GM12878 (cell line): ENCODE data around the gene HTRA2. TPM values are rescaled to one million over a fixed set of nuclear protein-coding genes. Genes with fewer than 3 reads are reported as not detected.

Source experiments
- ATAC-seq: fragments of 200-7000 bp; cut with Tn5 transposase; 3 replicates; pipeline ENCODE4 v1.9.1; 2020; ENCODE audit warnings: mild to moderate bottlenecking, moderate library complexity
- BruUV-seq: library from RNA; stranded (reverse); fragments of 400-500 nt; replicated peaks from 2 replicates; lab custom pipeline; 2021; lab: Mats Ljungman, UMichigan
- CTCF ChIA-PET: fragments of 300-600 bp; sonication (Branson Sonifier 250); formaldehyde crosslinking; extraction: SDS; loops from one replicate; lab custom pipeline; 2021; ENCODE audit warnings: inconsistent platforms; lab: Yijun Ruan, JAX
- POLR2A ChIA-PET: fragments of 350-600 bp; formaldehyde crosslinking; extraction: SDS; loops from one replicate; lab custom pipeline; 2021; ENCODE audit warnings: inconsistent platforms; lab: Charles Lee
- RAD21 ChIA-PET: fragments of 300-600 bp; sonication (Branson Sonifier 250); formaldehyde crosslinking; loops from one replicate; lab custom pipeline; 2023; ENCODE audit warnings: antibody characterized with exemption; ENCODE audit not compliant: unreplicated experiment; lab: Charles Lee
- SMC1A ChIA-PET: fragments of 300-600 bp; sonication (Branson Sonifier 250); formaldehyde crosslinking; loops from one replicate; lab custom pipeline; 2023; ENCODE audit not compliant: unreplicated experiment, uncharacterized antibody; lab: Charles Lee
- DNase-seq: peaks from one replicate; pipeline ENCODE4 v3.0.0-alpha.2; 2011; ENCODE audit warnings: low read depth, low spot score
- FAIRE-seq: peaks from 3 replicates; lab custom pipeline; 2011; peaks lifted over from hg19 to GRCh38; lab: Jason Lieb, UNC
- H2AFZ ChIP-seq: 2 replicates; pipeline ENCODE4 v1.6.0; 2011; ENCODE audit warnings: low read depth, low read length, control low read depth; ENCODE audit not compliant: control insufficient read depth
- H3K27ac ChIP-seq: 2 replicates; pipeline ENCODE4 v1.5.1; 2011; ENCODE audit warnings: control low read depth; ENCODE audit not compliant: control insufficient read depth, insufficient read depth
- H3K27me3 ChIP-seq, 2 experiments: replicated peaks in 1 of 2; 2 replicates each; pipeline versions ENCODE4 v1.6.0 to v1.6.1; 2011; ENCODE audit warnings: low read length in 1 of 2; ENCODE audit not compliant: control insufficient read depth in 2 of 2, insufficient read depth in 2 of 2
- H3K36me3 ChIP-seq, 2 experiments: 2 replicates each; pipeline ENCODE4 v1.5.1; 2011; ENCODE audit warnings: low read length in 1 of 2; ENCODE audit not compliant: control insufficient read depth in 2 of 2, insufficient read depth in 2 of 2
- H3K4me1 ChIP-seq: 2 replicates; pipeline ENCODE4 v1.6.1; 2011; ENCODE audit warnings: mild to moderate bottlenecking, low read length, moderate library complexity, mixed read lengths; ENCODE audit not compliant: control insufficient read depth, insufficient read depth
- H3K4me2 ChIP-seq: 2 replicates; pipeline ENCODE4 v1.6.0; 2011; ENCODE audit warnings: control low read depth; ENCODE audit not compliant: control insufficient read depth, insufficient read depth
- H3K4me3 ChIP-seq: fragments of 200-600 bp; sonication (generic); 2 replicates; pipeline ENCODE4 v1.5.1; 2016
- H3K79me2 ChIP-seq: 2 replicates; pipeline ENCODE4 v1.6.0; 2011; ENCODE audit warnings: low read length; ENCODE audit not compliant: control insufficient read depth, insufficient read depth
- H3K9ac ChIP-seq: 2 replicates; pipeline ENCODE4 v1.8.0; 2011; ENCODE audit warnings: low read length, control low read depth, mixed read lengths; ENCODE audit not compliant: control insufficient read depth, insufficient read depth
- H3K9me3 ChIP-seq: replicated peaks from 3 replicates; pipeline ENCODE4 v1.5.1; 2011; ENCODE audit warnings: mild to moderate bottlenecking, low read length; ENCODE audit not compliant: control insufficient read depth, insufficient read depth
- H4K20me1 ChIP-seq: 2 replicates; pipeline ENCODE4 v1.6.0; 2011; ENCODE audit not compliant: control insufficient read depth, insufficient read depth
- CBFB ChIP-seq: IDR thresholded peaks from 2 replicates; pipeline ENCODE4 v1.6.1; 2016; ENCODE audit warnings: antibody characterized with exemption, low read depth
- EGR1 ChIP-seq, 2 experiments: IDR thresholded peaks; 1 replicate in 1 of 2; 2 replicates in 1 of 2; pipeline ENCODE4 v1.6.1; 2011 to 2012; ENCODE audit warnings: low read depth in 2 of 2, low read length in 2 of 2, borderline replicate concordance in 1 of 2, mild to moderate bottlenecking in 1 of 2, moderate library complexity in 1 of 2
- EP300 ChIP-seq, 2 experiments: fragments of 150-350 bp in 1 of 2; IDR thresholded peaks; 2 replicates each; pipeline ENCODE4 v1.6.1; 2011 to 2012; ENCODE audit warnings: low read depth in 2 of 2, low read length in 2 of 2, borderline replicate concordance in 1 of 2, improper control_type of control experiment in 1 of 2, inconsistent platforms in 1 of 2; ENCODE audit not compliant: control insufficient read depth in 1 of 2
- ETV6 ChIP-seq, 2 experiments: fragments of 450-650 bp in 1 of 2; IDR thresholded peaks in 1 of 2; conservative IDR thresholded peaks in 1 of 2; 2 replicates each; pipeline ENCODE4 v1.6.1; 2014; ENCODE audit warnings: antibody characterized with exemption in 1 of 2, borderline replicate concordance in 1 of 2, low read depth in 1 of 2, mild to moderate bottlenecking in 1 of 2, moderate library complexity in 1 of 2
- HDGF ChIP-seq: fragments of 450-650 bp; IDR thresholded peaks from 2 replicates; pipeline ENCODE4 v1.6.1; 2016; ENCODE audit warnings: antibody characterized with exemption
- IRF4 ChIP-seq: IDR thresholded peaks from 2 replicates; pipeline ENCODE4 v1.6.1; 2011; ENCODE audit warnings: low read depth, low read length
- IRF5 ChIP-seq: fragments of 450-650 bp; IDR thresholded peaks from 2 replicates; pipeline ENCODE4 v1.6.1; 2017; ENCODE audit warnings: borderline replicate concordance
- KDM1A ChIP-seq: fragments of 200-600 bp; sonication (generic); IDR thresholded peaks from 2 replicates; pipeline ENCODE4 v1.6.1; 2016; ENCODE audit warnings: borderline replicate concordance
- KLF5 ChIP-seq: fragments of 450-650 bp; IDR thresholded peaks from 2 replicates; pipeline ENCODE4 v1.6.1; 2014; ENCODE audit warnings: mild to moderate bottlenecking; ENCODE audit not compliant: partially characterized antibody
- MTA3 ChIP-seq: IDR thresholded peaks from 2 replicates; pipeline ENCODE4 v1.6.1; 2012; ENCODE audit warnings: low read length, inconsistent platforms, borderline replicate concordance
- MXI1 ChIP-seq: fragments of 150-350 bp; IDR thresholded peaks from 2 replicates; pipeline ENCODE4 v1.6.1; 2011; ENCODE audit warnings: low read depth, mild to moderate bottlenecking, inconsistent platforms, low read length, improper control_type of control experiment
- NR2C2 ChIP-seq: IDR thresholded peaks from 2 replicates; pipeline ENCODE4 v1.6.1; 2011; ENCODE audit warnings: borderline replicate concordance, low read depth; ENCODE audit not compliant: control insufficient read depth, insufficient read length
- NRF1 ChIP-seq: conservative IDR thresholded peaks from 2 replicates; pipeline ENCODE4 v1.6.1; 2011; ENCODE audit warnings: mild to moderate bottlenecking, low read depth, low read length, improper control_type of control experiment
- POLR2AphosphoS2 ChIP-seq: IDR thresholded peaks from 2 replicates; pipeline ENCODE4 v1.6.1; 2011; ENCODE audit warnings: low read depth, mild to moderate bottlenecking, low read length, improper control_type of control experiment, moderate library complexity
- POU2F2 ChIP-seq: IDR thresholded peaks from 3 replicates; pipeline ENCODE4 v1.6.1; 2011; ENCODE audit warnings: low read depth, mild to moderate bottlenecking, low read length, borderline replicate concordance
- RCOR1 ChIP-seq: conservative IDR thresholded peaks from 2 replicates; pipeline ENCODE4 v1.6.1; 2012; ENCODE audit warnings: low read depth, low read length, improper control_type of control experiment
- RUNX3 ChIP-seq: IDR thresholded peaks from 2 replicates; pipeline ENCODE4 v1.6.1; 2012; ENCODE audit warnings: low read length, inconsistent platforms
- SMAD1 ChIP-seq: fragments of 450-650 bp; IDR thresholded peaks from 2 replicates; pipeline ENCODE4 v1.6.1; 2018; ENCODE audit warnings: mild to moderate bottlenecking, low read depth; ENCODE audit not compliant: partially characterized antibody
- TCF7 ChIP-seq: IDR thresholded peaks from 2 replicates; pipeline ENCODE4 v1.6.1; 2014; ENCODE audit warnings: antibody characterized with exemption, borderline replicate concordance
- USF1 ChIP-seq: IDR thresholded peaks from 2 replicates; pipeline ENCODE4 v1.6.1; 2011; ENCODE audit warnings: borderline replicate concordance, low read depth, mild to moderate bottlenecking, moderate library complexity, mixed read lengths, low read length; ENCODE audit not compliant: insufficient read depth; ENCODE audit errors: extremely low read length
- ZBED1 ChIP-seq: IDR thresholded peaks from 2 replicates; pipeline ENCODE4 v1.6.1; 2016; ENCODE audit warnings: borderline replicate concordance
- WGBS: methylation state at CpG from one replicate; pipeline ENCODE4 v1.1.6; 2016; ENCODE audit warnings: low lambda C conversion rate; ENCODE audit not compliant: insufficient replicate concordance, insufficient coverage; ENCODE audit errors: missing lambda C conversion rate; 5-methylcytosine and 5-hydroxymethylcytosine counted together
- in situ Hi-C: fragments of 300-500 bp; cut with MboI; formaldehyde crosslinking; loops from 9 replicates; pipeline ENCODE4 v1.14.3; 2018; ENCODE audit warnings: mixed read lengths
- intact Hi-C: fragments of 100-400 bp; cut with micrococcal nuclease; formaldehyde crosslinking; loops from one replicate; pipeline ENCODE4 v1.14.2; 2022; ENCODE audit not compliant: unreplicated experiment
- polyA plus RNA-seq, 11 experiments: library from polyadenylated mRNA; depleted of rRNA in 4 of 11; unstranded in 6 of 11; stranded (reverse) in 5 of 11; fragments of >200 nt; fragmentation: Nextera tagmentation in 4 of 11; fragmentation: Illumina TruSeq in 1 of 11; extraction: Ambion mirVana in 4 of 11; extraction: Trizol in 1 of 11; gene quantifications; 1 replicate in 1 of 11; 2 replicates in 10 of 11; pipeline versions ENCODE4 v1.2.1 to v1.2.3, GENCODE V29; 2011 to 2016; ENCODE audit warnings: inconsistent platforms in 2 of 11, missing spikeins in 2 of 11, low read depth in 1 of 11
- total RNA-seq, 4 experiments: library from RNA; depleted of rRNA in 3 of 4; stranded (reverse); fragments of >200 nt in 3 of 4; fragmentation: Illumina TruSeq in 1 of 4; extraction: Trizol in 1 of 4; gene quantifications; 2 replicates each; pipeline versions ENCODE4 v1.2.1 to v1.2.3, GENCODE V29; 2013 to 2021

The HTRA2 gene
- total and polyA plus RNA-seq, 10 of the 15 experiments (the other 5 are each of a cell fraction or from before 2014, with no cell fraction given): 42.3 to 73.9 (median 54.6) TPM

GRCh38 chr2:74554820-74555531, 25.2 kb downstream of the HTRA2 start:
- intact Hi-C loops (loop anchor here (1.0 to 2.0 kb wide), 2 partner anchors 16 to 25 kb away; no protein-coding TSS in a partner anchor), in situ Hi-C loops (no loop called here)
- ChIA-PET RAD21 (interaction anchor here (0.8 to 6.5 kb wide), 4 partner anchors 15 to 115 kb away, joined by 3 to 96 read pairs (median 4); no protein-coding TSS in a partner anchor), SMC1A (interaction anchor here (0.9 to 4.8 kb wide), 9 partner anchors 11 to 46 kb away, joined by 3 to 42 read pairs (median 4); partner anchors contain the start of genes AUP1 and HTRA2), CTCF (interaction anchor here (1.1 to 8.5 kb wide), 6 partner anchors 8 to 31 kb away, joined by 3 to 115 read pairs (median 5); no protein-coding TSS in a partner anchor), POLR2A (interaction anchor here (0.5 to 17.8 kb wide), 3 partner anchors 15 to 172 kb away, joined by 4 to 441 read pairs (median 4); no protein-coding TSS in a partner anchor)
- peak overlapping the region; percentile 93 for H3K27ac ChIP-seq
- peak; percentile 57 for ATAC-seq
- peak overlapping the region; percentile 81 for H2AFZ ChIP-seq
- no peaks in the 10 kb centered on the region; the same call in 2 of the 3 replicates for H3K9me3 ChIP-seq
- H3K36me3 ChIP-seq: peaks cover 1 to 11% of the 10 kb centered on the region in 2 experiments; a peak in 2 of 4 replicates
- BruUV-seq: TSS peak; percentile 73
- under 1% methylated on average over 58 of the region's 58 CpGs for WGBS
- H4K20me1 ChIP-seq: no peaks in the 10 kb centered on the region
- peak overlapping the region; percentile 95 for H3K4me3 ChIP-seq
- no peaks in the 10 kb centered on the region for H3K27me3 ChIP-seq
- DNase-seq: no peak
- H3K4me1 ChIP-seq: peaks cover 27% of the 10 kb centered on the region
- H3K4me2 ChIP-seq: peak overlapping the region; percentile 91
- no peak for FAIRE-seq
- peak overlapping the region; percentile 96 for H3K9ac ChIP-seq
- H3K79me2 ChIP-seq: peaks cover 67% of the 10 kb centered on the region
- TF ChIP-seq RUNX3 (no peak), NRF1 (no peak), USF1 (no peak), KLF5 (no peak), EP300 (IDR thresholded peaks at IDR 0.05; ENCODE audit: borderline replicate concordance in 1 of 2, control insufficient read depth in 1 of 2, low read depth in 2 of 2, low read length in 2 of 2) (no peak), RCOR1 (no peak), MTA3 (no peak), NR2C2 (no peak), MXI1 (peak; percentile 44; the same call in 1 of the 2 replicates), KDM1A (no peak), SMAD1 (no peak), ETV6 (conservative IDR thresholded peaks at IDR 0.05 in 1 of 2, IDR thresholded peaks at IDR 0.05 in 1 of 2; ENCODE audit: borderline replicate concordance in 1 of 2, low read depth in 1 of 2) (no peak; a peak in 1 of 4 replicates), EGR1 (IDR thresholded peaks at IDR 0.05; ENCODE audit: borderline replicate concordance in 1 of 2, low read depth in 2 of 2, low read length in 2 of 2) (no peak), IRF4 (no peak), TCF7 (no peak), POLR2AphosphoS2 (no peak), CBFB (peak; percentile 15; the same call in 1 of the 2 replicates), HDGF (no peak), IRF5 (no peak), POU2F2 (no peak), ZBED1 (no peak)
